ENCODE data around the gene ARL4A. TPM values are rescaled to one million over a fixed set of nuclear protein-coding genes. Genes with fewer than 3 reads are reported as not detected.

ARL4A gene
- total and polyA plus RNA-seq, 2 of the 13 experiments (the other 11 are each of a cell fraction or from before 2014, with no cell fraction given): 10.8 to 25.6 TPM

DNA sequence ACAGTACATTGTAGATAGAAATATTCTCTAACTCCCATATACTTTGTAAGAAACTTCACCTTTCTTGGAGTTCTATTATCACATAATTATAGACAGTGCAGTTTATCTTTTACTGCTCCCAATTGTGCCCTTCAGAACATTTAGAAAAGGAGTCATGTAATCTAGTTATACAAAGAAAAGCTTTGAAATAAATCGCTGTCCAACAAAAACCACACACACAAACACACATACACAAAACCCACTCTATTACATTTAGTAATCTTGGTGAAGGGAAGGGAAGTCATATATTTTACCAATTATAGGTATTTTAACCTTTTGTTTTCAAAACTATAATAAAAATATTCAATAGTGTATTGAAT, 26.9 kb downstream of the ARL4A start (continued):
- TF ChIP-seq, protein P1, sequence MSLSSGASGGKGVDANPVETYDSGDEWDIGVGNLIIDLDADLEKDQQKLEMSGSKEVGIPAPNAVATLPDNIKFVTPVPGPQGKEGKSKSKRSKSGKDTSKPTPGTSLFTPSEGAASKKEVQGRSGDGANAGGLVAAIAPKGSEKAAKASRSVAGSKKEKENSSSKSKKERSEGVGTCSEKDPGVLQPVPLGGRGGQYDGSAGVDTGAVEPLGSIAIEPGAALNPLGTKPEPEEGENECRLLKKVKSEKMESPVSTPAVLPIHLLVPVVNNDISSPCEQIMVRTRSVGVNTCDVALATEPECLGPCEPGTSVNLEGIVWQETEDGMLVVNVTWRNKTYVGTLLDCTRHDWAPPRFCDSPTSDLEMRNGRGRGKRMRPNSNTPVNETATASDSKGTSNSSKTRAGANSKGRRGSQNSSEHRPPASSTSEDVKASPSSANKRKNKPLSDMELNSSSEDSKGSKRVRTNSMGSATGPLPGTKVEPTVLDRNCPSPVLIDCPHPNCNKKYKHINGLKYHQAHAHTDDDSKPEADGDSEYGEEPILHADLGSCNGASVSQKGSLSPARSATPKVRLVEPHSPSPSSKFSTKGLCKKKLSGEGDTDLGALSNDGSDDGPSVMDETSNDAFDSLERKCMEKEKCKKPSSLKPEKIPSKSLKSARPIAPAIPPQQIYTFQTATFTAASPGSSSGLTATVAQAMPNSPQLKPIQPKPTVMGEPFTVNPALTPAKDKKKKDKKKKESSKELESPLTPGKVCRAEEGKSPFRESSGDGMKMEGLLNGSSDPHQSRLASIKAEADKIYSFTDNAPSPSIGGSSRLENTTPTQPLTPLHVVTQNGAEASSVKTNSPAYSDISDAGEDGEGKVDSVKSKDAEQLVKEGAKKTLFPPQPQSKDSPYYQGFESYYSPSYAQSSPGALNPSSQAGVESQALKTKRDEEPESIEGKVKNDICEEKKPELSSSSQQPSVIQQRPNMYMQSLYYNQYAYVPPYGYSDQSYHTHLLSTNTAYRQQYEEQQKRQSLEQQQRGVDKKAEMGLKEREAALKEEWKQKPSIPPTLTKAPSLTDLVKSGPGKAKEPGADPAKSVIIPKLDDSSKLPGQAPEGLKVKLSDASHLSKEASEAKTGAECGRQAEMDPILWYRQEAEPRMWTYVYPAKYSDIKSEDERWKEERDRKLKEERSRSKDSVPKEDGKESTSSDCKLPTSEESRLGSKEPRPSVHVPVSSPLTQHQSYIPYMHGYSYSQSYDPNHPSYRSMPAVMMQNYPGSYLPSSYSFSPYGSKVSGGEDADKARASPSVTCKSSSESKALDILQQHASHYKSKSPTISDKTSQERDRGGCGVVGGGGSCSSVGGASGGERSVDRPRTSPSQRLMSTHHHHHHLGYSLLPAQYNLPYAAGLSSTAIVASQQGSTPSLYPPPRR (CRISPR knock-in tag; IDR thresholded peaks at IDR 0.05; ENCODE audit: borderline replicate concordance): no peak
- TF ChIP-seq NFE2L1 (CRISPR knock-in tag; IDR thresholded peaks at IDR 0.05; ENCODE audit: borderline replicate concordance) (no peak), ZNF570 (CRISPR knock-in tag; IDR thresholded peaks at IDR 0.05; ENCODE audit: borderline replicate concordance) (no peak), AHR (CRISPR knock-in tag; IDR thresholded peaks at IDR 0.05) (no peak), AGO1 (IDR thresholded peaks at IDR 0.05; ENCODE audit: low read depth, low read length, poor library complexity, severe bottlenecking) (no peak), EEA1 (CRISPR knock-in tag; IDR thresholded peaks at IDR 0.05; ENCODE audit: borderline replicate concordance) (no peak)
- TF ChIP-seq, protein P2, sequence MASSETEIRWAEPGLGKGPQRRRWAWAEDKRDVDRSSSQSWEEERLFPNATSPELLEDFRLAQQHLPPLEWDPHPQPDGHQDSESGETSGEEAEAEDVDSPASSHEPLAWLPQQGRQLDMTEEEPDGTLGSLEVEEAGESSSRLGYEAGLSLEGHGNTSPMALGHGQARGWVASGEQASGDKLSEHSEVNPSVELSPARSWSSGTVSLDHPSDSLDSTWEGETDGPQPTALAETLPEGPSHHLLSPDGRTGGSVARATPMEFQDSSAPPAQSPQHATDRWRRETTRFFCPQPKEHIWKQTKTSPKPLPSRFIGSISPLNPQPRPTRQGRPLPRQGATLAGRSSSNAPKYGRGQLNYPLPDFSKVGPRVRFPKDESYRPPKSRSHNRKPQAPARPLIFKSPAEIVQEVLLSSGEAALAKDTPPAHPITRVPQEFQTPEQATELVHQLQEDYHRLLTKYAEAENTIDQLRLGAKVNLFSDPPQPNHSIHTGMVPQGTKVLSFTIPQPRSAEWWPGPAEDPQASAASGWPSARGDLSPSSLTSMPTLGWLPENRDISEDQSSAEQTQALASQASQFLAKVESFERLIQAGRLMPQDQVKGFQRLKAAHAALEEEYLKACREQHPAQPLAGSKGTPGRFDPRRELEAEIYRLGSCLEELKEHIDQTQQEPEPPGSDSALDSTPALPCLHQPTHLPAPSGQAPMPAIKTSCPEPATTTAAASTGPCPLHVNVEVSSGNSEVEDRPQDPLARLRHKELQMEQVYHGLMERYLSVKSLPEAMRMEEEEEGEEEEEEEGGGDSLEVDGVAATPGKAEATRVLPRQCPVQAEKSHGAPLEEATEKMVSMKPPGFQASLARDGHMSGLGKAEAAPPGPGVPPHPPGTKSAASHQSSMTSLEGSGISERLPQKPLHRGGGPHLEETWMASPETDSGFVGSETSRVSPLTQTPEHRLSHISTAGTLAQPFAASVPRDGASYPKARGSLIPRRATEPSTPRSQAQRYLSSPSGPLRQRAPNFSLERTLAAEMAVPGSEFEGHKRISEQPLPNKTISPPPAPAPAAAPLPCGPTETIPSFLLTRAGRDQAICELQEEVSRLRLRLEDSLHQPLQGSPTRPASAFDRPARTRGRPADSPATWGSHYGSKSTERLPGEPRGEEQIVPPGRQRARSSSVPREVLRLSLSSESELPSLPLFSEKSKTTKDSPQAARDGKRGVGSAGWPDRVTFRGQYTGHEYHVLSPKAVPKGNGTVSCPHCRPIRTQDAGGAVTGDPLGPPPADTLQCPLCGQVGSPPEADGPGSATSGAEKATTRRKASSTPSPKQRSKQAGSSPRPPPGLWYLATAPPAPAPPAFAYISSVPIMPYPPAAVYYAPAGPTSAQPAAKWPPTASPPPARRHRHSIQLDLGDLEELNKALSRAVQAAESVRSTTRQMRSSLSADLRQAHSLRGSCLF (CRISPR knock-in tag; IDR thresholded peaks at IDR 0.05; ENCODE audit: borderline replicate concordance): no peak

Measured in HepG2 (cell line).